ENCODE results near the gene RAMP1.
"Not testable (repeated sequence)": the region's sequence is repeated elsewhere in the genome, so short reads cannot be mapped to it uniquely, and the experiment has no call there.

Gene RAMP1

GRCh38 chr2:237863689-237864443 is 4.4 kb downstream of the RAMP1 start:
- DNase-seq, result no peak

- no peak for DNase-seq
Observed at GRCh38 chr2:237864444-237864931, 5.1 kb downstream of the RAMP1 start.

DNA sequence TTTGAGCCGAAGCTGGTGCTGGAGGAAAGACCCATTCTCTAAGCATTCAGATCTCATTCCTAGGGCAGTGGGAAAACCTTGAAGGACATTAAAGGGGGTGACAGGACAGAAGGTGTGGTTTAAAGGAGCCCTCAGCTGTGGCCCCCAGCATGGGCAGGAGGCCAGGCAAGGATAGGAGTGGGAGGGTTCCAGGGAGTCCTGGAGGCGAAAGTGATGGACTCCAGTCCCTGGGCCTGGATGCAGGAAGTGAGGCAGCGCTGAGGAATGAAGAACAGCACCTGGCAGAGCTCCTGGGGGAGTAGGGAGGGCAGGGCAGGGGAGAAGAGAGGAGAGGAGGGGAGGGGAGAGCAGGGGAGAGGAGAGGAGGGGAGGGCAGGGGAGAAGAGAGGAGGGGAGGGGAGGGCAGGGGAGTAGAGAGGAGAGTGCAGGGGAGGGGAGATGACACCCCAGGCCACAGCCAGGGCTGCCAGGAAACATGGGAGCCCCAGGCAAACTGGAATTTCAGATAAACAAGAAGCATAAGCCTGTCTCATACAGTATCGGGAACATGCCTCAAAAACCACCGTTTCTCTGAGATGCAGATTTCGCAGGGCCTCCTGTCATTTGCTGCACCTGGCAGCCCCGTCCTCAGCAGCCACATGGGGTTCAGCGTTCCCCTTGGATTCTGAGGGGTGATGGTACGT is 5.7 kb downstream of the RAMP1 start:
- DNase-seq, result no peak

GRCh38 chr2:237865623-237866041 is 6.2 kb downstream of the RAMP1 start:
- DNase-seq, result no peak

DNA sequence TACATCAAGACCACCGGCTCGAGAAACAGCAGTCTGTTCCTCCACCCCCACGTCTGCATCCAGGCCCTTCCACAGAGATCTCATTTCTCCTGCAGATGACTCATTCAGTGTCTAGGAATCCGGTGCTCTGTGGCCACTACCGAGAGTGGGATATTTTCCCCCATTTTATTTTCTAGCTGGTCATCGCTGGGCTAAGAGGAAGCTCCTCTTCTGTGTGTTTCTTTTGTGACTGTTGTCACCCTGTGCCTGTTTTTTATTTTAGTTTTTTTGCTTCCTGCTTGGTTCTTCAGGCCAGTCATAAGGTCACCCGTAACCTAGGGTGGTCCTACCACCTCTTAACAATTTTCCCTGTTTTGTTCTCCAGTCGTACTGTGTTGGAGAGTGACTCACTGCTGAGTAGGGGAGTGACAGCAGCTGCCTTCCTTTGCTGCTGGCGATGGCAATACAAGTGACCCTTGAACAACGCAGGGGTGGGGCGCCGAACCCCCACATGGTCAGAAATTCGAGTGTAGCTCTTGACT is 6.7 kb downstream of the RAMP1 start:
- no peak for DNase-seq

DNA sequence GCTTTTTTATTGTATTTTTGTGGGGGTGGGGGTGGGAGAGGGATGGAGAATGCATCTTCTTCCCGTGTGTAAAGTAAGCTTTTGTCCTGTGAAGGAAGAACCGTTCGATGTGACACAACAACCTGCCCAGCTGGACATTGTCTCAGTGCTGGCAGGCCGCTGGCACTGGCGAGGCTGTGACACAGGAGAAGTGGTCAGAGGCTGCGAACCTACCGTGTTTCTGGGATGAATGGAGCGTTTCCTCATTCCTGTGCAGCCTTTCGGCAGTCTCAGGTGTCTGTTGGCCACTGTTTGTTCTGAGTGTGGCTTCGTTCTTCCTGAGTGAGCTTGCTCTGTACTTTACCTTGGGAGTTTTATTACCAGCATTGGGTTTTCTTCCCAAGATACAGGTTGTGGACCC is 8.0 kb downstream of the RAMP1 start:
- no peak for DNase-seq

DNA sequence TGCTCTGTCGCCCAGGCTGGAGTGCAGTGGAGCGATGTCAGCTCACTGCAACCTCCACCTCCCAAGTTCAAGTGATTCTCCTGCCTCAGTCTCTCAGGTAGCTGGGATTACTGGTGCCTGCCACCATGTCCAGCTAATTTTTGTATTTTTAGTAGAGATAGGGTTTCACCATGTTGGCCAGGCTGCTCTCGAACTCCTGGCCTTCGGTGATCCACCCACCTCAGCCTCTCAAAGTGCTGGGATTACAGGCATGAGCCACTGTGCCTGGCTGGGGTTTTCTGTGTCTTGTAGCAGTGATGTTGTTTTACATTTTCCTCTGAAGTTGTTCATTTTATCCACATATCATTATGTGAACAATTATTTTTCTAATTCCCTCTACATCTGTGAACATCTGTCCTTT is 8.7 kb downstream of the RAMP1 start:
- not testable (repeated sequence) for DNase-seq

- DNase-seq, result no peak
Observed at GRCh38 chr2:237868631-237869342, 9.4 kb downstream of the RAMP1 start.

DNA sequence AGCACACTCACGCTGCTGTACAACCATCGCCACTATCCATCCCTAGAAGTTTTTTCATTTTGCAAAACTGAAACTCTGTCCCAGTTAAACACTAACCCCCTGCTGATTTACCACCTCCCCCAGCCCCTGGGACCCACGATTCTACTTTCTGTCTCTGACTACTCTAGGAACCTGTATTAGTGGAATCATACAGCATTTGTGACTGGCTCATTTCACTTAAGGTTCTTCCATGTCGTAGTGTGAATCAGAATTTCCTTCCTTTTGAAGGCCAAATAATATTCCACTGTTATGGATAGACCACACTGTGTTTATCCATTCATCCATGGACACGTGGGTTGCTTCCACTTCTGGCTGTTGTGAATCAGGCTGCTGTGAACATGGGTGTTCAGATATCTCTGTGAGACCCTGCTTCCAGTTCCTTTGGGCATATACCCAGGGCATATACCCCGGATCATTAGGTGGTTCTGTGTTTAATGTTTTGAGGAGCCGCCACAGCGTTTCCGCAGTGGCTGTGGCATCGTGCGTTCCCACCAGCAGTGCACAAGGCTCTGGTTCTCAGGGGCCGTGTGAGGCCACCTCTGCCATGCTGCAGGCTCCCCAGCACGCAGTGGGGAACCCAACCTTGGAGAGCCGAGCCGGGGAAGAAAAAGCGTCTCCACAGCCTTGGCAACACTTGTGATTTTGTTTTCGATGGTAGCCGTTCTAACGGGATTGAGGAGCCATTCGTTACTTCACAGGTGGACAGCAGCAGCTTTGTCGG is 10.1 kb downstream of the RAMP1 start:
- DNase-seq, result no peak

DNA sequence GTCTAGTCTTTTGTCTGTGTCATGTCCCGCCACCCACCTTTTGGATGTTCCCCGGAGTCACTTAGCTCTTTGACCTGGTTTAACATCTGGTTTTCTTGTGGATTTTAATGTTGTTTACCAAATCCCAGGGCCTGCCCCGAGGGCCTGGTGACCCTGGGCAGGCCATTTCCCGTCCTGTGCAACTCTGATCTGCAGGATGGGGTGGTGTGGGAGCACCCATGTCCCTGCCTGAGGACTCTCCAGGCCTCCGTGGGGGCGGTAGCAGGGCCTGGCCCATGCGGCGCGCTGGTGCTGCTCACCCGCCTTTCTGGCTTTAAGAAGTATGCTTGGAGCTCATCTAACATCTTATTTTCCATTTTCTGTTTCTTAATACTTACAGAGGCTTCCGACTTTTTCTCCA is 10.7 kb downstream of the RAMP1 start:
- DNase-seq, result no peak

- DNase-seq, result no peak
Observed at GRCh38 chr2:237870754-237871651, 11.6 kb downstream of the RAMP1 start.

DNA sequence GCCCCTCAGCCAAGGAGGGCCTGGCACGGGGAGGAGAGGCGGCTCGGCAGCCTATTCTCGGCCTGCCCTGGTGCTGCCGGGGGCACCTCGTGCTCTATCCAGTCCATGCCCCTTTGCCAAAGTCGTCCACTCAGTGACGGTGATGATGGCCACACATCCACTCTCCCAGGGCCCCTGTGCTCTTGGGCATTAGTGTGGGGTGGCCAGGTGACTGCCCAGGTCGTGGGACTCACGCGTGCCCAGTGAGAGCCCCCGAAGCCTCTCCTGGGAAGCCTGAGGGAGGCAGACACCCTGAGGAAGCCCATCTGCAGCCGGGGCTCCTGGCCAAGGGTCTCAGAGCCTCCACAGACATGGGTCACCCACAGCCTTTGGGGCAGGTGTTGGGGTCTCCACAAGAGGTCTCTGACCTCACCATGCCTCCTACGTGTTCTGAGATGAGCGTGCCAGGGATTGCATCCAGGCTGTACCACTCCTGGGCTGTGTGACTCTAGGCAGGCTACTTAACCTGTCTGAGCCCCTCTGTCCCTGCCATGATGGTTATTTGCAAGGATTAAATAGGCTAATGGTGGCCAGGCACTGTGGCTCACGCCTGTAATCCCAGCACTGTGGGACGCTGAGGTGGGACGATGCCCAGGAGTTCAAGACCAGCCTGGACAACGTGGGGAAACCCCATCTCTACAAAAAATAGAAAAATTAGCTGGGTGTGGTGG is 12.9 kb downstream of the RAMP1 start:
- DNase-seq, result no peak

DNA sequence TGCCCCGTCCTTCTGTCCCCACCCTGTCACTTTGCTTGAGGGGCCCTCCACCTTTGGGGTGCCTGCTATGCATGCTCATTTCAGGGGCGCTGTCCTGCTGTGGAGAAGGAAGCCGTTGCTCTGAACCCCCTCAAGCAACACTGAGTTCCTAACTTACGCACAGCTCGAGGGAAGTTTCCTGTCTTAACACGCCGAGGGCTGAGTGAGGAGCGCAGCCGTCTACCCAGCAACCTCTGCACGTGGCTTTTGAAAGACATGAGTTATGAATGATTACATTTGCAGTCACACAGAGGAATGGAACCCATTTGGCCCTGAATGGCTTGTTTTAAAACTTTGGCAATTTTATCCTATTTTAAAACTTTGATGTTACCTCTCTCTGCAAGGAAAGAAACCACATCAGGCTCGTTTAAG is 14.0 kb downstream of the RAMP1 start:
- no peak for DNase-seq

DNA sequence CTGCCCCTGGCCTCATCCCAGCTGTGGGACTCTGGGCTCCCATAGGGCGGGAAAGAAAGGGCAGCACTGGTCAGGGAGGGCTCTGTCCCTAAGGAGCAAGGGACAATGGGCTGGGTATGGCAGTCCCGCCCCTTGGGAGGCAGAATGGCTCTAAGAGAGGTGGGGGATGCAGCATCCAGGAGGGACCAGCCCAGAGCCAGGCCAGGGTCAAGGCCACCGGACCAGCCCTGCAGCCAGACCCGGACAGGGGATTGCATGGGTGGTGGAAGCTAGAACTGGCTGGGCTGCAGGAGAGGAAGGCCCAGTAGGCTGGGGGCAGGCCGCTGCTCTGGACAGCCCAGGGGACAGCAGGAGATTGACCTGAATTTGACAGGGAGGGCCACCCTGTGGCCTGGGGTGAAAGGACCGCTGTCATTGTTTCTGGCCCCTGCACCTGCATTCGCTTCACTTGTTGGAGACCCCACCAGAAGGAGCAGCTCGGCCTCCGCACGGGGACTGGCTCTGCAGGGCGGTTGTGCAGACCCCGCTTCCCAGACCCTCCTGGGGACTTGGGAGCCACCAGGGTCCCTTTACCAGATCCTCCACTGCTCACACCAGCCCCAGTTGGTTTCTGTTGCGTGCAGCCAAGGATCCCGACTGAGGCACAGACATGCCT is 14.6 kb downstream of the RAMP1 start:
- no peak for DNase-seq

- DNase-seq, result no peak
Observed at GRCh38 chr2:237874585-237875161, 15.2 kb downstream of the RAMP1 start.

GRCh38 chr2:237875256-237876060 is 16.0 kb downstream of the RAMP1 start:
- DNase-seq, result no peak

DNA sequence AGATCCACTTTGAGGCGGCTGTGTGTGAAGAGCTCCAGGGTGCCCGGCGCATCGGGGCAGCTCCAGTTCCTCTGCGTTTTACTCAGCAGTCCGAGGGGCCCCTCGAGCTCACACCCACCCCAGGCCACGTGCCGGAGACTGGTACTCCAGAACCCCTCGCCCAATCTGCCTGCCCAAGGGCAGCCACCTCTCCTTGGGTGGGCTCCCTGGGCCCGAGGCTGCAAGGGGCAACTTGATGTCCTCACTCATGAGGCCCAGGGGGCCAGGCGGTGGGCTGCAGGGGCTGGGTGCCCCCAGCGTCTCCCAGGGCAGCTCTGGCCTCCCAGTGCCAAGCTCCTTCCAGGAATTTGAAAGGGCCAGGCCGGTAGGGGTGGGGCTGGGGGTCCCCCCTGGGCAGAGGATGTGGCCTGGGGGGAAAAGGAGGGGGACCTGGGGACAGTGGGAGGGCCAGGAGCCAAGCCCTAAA is 16.7 kb downstream of the RAMP1 start:
- no peak for DNase-seq

- no peak for DNase-seq
Observed at GRCh38 chr2:237876532-237876931, 17.1 kb downstream of the RAMP1 start.

DNA sequence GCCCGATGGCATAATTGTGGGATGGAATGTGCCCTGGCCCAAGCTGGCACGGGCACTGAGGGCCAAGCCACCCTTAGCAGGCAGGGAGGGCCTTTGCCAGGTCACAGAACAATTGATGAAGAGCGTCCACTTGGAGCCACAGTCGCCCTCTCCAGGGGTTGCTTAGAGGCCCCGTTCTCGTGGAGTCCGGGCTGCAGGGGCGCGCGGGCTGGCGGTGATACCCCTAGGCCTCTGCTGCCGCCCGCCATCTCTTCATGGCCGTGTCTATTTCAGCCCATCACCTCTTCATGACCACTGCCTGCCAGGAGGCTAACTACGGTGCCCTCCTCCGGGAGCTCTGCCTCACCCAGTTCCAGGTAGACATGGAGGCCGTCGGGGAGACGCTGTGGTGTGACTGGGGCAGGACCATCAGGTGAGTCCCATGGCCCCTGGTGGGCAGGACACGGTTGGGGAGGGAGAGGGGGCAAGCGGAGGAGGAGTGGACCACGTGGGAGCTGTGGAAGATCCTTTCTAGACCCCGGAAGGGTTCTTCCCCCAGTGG is 17.6 kb downstream of the RAMP1 start:
- DNase-seq, result no peak

All from eye (tissue), 1 donor.